Measurements from ENCODE around the gene XPR1.

GRCh38 chr1:180936110-180937011 is 304.5 kb downstream of the XPR1 start:
- TF ChIP-seq, protein P1, sequence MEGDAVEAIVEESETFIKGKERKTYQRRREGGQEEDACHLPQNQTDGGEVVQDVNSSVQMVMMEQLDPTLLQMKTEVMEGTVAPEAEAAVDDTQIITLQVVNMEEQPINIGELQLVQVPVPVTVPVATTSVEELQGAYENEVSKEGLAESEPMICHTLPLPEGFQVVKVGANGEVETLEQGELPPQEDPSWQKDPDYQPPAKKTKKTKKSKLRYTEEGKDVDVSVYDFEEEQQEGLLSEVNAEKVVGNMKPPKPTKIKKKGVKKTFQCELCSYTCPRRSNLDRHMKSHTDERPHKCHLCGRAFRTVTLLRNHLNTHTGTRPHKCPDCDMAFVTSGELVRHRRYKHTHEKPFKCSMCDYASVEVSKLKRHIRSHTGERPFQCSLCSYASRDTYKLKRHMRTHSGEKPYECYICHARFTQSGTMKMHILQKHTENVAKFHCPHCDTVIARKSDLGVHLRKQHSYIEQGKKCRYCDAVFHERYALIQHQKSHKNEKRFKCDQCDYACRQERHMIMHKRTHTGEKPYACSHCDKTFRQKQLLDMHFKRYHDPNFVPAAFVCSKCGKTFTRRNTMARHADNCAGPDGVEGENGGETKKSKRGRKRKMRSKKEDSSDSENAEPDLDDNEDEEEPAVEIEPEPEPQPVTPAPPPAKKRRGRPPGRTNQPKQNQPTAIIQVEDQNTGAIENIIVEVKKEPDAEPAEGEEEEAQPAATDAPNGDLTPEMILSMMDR (conservative IDR thresholded peaks at IDR 0.05; ENCODE audit: low read depth, low read length) = no peak
- TF ChIP-seq EZH2 (IDR thresholded peaks at IDR 0.05; ENCODE audit: borderline replicate concordance, low read depth, low read length, poor library complexity, severe bottlenecking) = no peak
